Activated CD4-positive, alpha-beta T cell treated with anti-CD3 and anti-CD28 coated beads, Interleukin-2, amount 10 ng/mL, durations not matched to agents 7 days and 5 days (primary cell): Measurements from ENCODE around the gene TSKU. TPM values are rescaled to one million over a fixed set of nuclear protein-coding genes. Genes with fewer than 3 reads are reported as not detected.

ENCODE experiments used
- CTCF ChIA-PET: fragments of 350-600 bp; sonication (Branson Sonifier 250); formaldehyde crosslinking; loops from one replicate; lab custom pipeline; 2021; ENCODE audit warnings: antibody characterized with exemption; lab: Charles Lee
- POLR2A ChIA-PET: fragments of 350-600 bp; sonication (Branson Sonifier 250); formaldehyde crosslinking; loops from one replicate; lab custom pipeline; 2021; ENCODE audit warnings: antibody characterized with exemption; lab: Charles Lee
- DNase-seq: peaks from one replicate; pipeline ENCODE4 v3.0.0-alpha.2; 2020
- H3K27ac Mint-ChIP-seq: one replicate; pipeline ENCODE4 v1.8.0; 2021; ENCODE audit warnings: mild to moderate bottlenecking, moderate library complexity, mixed read lengths
- H3K27me3 Mint-ChIP-seq: one replicate; pipeline ENCODE4 v1.8.0; 2021; ENCODE audit warnings: mixed read lengths
- H3K36me3 Mint-ChIP-seq: one replicate; pipeline ENCODE4 v1.8.0; 2021; ENCODE audit warnings: low read depth, mixed read lengths
- H3K4me1 Mint-ChIP-seq: one replicate; pipeline ENCODE4 v1.8.0; 2021; ENCODE audit warnings: mixed read lengths
- H3K4me3 Mint-ChIP-seq: one replicate; pipeline ENCODE4 v1.8.0; 2021; ENCODE audit warnings: mild to moderate bottlenecking, moderate library complexity, mixed read lengths
- H3K9me3 Mint-ChIP-seq: one replicate; pipeline ENCODE4 v1.8.0; 2021; ENCODE audit warnings: mixed read lengths
- total RNA-seq, 2 experiments: library from RNA; stranded (reverse); gene quantifications; one replicate each; pipeline ENCODE4 v1.2.3, GENCODE V29; 2021

TSKU gene
- total RNA-seq, 2 experiments from 2014 or later: 0.99 to 1.3 TPM

GRCh38 chr11:76796511-76797198 lies 13.5 kb downstream of the TSKU start:
- ChIA-PET POLR2A (no interaction called here), CTCF (interaction anchor here (0.8 kb wide), 1 partner anchor 62 kb away, joined by 3 read pairs; no protein-coding TSS in a partner anchor)
- no peaks in the 10 kb centered on the region for H3K36me3 Mint-ChIP-seq
- H3K4me3 Mint-ChIP-seq: no peak overlapping the region
- H3K4me1 Mint-ChIP-seq: peaks cover 10% of the 10 kb centered on the region
- peaks cover 9% of the 10 kb centered on the region for H3K27me3 Mint-ChIP-seq
- peaks cover 2% of the 10 kb centered on the region for H3K9me3 Mint-ChIP-seq
- H3K27ac Mint-ChIP-seq: no peak overlapping the region
- DNase-seq: peak; percentile 3

GRCh38 chr11:76797341-76798201 lies 14.4 kb downstream of the TSKU start:
- peaks cover 11% of the 10 kb centered on the region for H3K27me3 Mint-ChIP-seq
- ChIA-PET CTCF (interaction anchor here (1.2 to 2.4 kb wide), 9 partner anchors 8 to 330 kb away, joined by 3 to 10 read pairs (median 3); partner anchors contain the start of gene MYO7A), POLR2A (interaction anchor here (1.1 kb wide), 1 partner anchor 63 kb away, joined by 3 read pairs; no protein-coding TSS in a partner anchor)
- no peaks in the 10 kb centered on the region for H3K36me3 Mint-ChIP-seq
- peaks cover 10% of the 10 kb centered on the region for H3K4me1 Mint-ChIP-seq
- no peak overlapping the region for H3K27ac Mint-ChIP-seq
- DNase-seq: peak; percentile 5
- no peak overlapping the region for H3K4me3 Mint-ChIP-seq
- H3K9me3 Mint-ChIP-seq: no peaks in the 10 kb centered on the region

GRCh38 chr11:76798202-76798581 lies 15.0 kb downstream of the TSKU start:
- Mint-ChIP-seq H3K27me3 (peaks cover 11% of the 10 kb centered on the region), H3K36me3 (no peaks in the 10 kb centered on the region), H3K4me1 (peaks cover 12% of the 10 kb centered on the region), H3K4me3 (no peak overlapping the region), H3K27ac (no peak overlapping the region), H3K9me3 (no peaks in the 10 kb centered on the region)
- POLR2A ChIA-PET: interaction anchor here (1.1 kb wide), 1 partner anchor 64 kb away, joined by 3 read pairs; no protein-coding TSS in a partner anchor
- CTCF ChIA-PET: interaction anchor here (1.1 to 2.4 kb wide), 10 partner anchors 9 to 329 kb away, joined by 3 to 10 read pairs (median 4); partner anchors contain the start of gene MYO7A
- DNase-seq: no peak

GRCh38 chr11:76798671-76799065 lies 15.5 kb downstream of the TSKU start:
- peaks cover 17% of the 10 kb centered on the region for H3K4me1 Mint-ChIP-seq
- H3K27me3 Mint-ChIP-seq: peaks cover 11% of the 10 kb centered on the region
- ChIA-PET POLR2A (interaction anchor here (1.1 kb wide), 1 partner anchor 64 kb away, joined by 3 read pairs; no protein-coding TSS in a partner anchor), CTCF (interaction anchor here (0.6 to 2.4 kb wide), 14 partner anchors 9 to 329 kb away, joined by 3 to 10 read pairs (median 3); partner anchors contain the start of gene MYO7A)
- H3K36me3 Mint-ChIP-seq: no peaks in the 10 kb centered on the region
- no peaks in the 10 kb centered on the region for H3K9me3 Mint-ChIP-seq
- DNase-seq: no peak
- peak overlapping the region; percentile 25 for H3K27ac Mint-ChIP-seq
- H3K4me3 Mint-ChIP-seq: no peak overlapping the region

GRCh38 chr11:76799066-76799804 lies 16.1 kb downstream of the TSKU start:
- no peak overlapping the region for H3K4me3 Mint-ChIP-seq
- ChIA-PET CTCF (interaction anchor here (0.6 to 2.4 kb wide), 13 partner anchors 9 to 355 kb away, joined by 3 to 10 read pairs (median 3); no protein-coding TSS in a partner anchor), POLR2A (interaction anchor here (1.1 kb wide), 1 partner anchor 65 kb away, joined by 3 read pairs; no protein-coding TSS in a partner anchor)
- H3K27ac Mint-ChIP-seq: peak overlapping the region; percentile 25
- peaks cover 22% of the 10 kb centered on the region for H3K4me1 Mint-ChIP-seq
- H3K9me3 Mint-ChIP-seq: no peaks in the 10 kb centered on the region
- peak; percentile 75 for DNase-seq
- peaks cover 11% of the 10 kb centered on the region for H3K27me3 Mint-ChIP-seq
- no peaks in the 10 kb centered on the region for H3K36me3 Mint-ChIP-seq

GRCh38 chr11:76800466-76801200 lies 17.5 kb downstream of the TSKU start:
- peaks cover 36% of the 10 kb centered on the region for H3K4me1 Mint-ChIP-seq
- DNase-seq: no peak
- CTCF ChIA-PET: interaction anchor here (0.8 to 1.1 kb wide), 3 partner anchors 53 to 119 kb away, joined by 3 to 5 read pairs (median 3); no protein-coding TSS in a partner anchor
- H3K27me3 Mint-ChIP-seq: peaks cover 11% of the 10 kb centered on the region
- H3K4me3 Mint-ChIP-seq: no peak overlapping the region
- no peaks in the 10 kb centered on the region for H3K9me3 Mint-ChIP-seq
- H3K27ac Mint-ChIP-seq: no peak overlapping the region
- H3K36me3 Mint-ChIP-seq: no peaks in the 10 kb centered on the region
- POLR2A ChIA-PET: no interaction called here

GRCh38 chr11:76801225-76801624 lies 18.1 kb downstream of the TSKU start:
- H3K36me3 Mint-ChIP-seq: no peaks in the 10 kb centered on the region
- H3K27me3 Mint-ChIP-seq: peaks cover 11% of the 10 kb centered on the region
- peaks cover 37% of the 10 kb centered on the region for H3K4me1 Mint-ChIP-seq
- ChIA-PET POLR2A (no interaction called here), CTCF (interaction anchor here (0.8 to 2.3 kb wide), 5 partner anchors 10 to 118 kb away, joined by 3 to 7 read pairs (median 5); no protein-coding TSS in a partner anchor)
- no peak overlapping the region for H3K27ac Mint-ChIP-seq
- H3K4me3 Mint-ChIP-seq: no peak overlapping the region
- peak; percentile 3 for DNase-seq
- no peaks in the 10 kb centered on the region for H3K9me3 Mint-ChIP-seq

- Mint-ChIP-seq H3K9me3 (no peaks in the 10 kb centered on the region), H3K27me3 (peaks cover 11% of the 10 kb centered on the region)
- POLR2A ChIA-PET: no interaction called here
Observed at GRCh38 chr11:76801736-76802135, 18.6 kb downstream of the TSKU start.

GRCh38 chr11:76802151-76802550 lies 19.0 kb downstream of the TSKU start:
- peaks cover 41% of the 10 kb centered on the region for H3K4me1 Mint-ChIP-seq
- POLR2A ChIA-PET: no interaction called here
- CTCF ChIA-PET: interaction anchor here (0.8 to 2.3 kb wide), 3 partner anchors 9 to 80 kb away, joined by 5 to 7 read pairs (median 7); no protein-coding TSS in a partner anchor
- H3K9me3 Mint-ChIP-seq: no peaks in the 10 kb centered on the region
- peak; percentile 1 for DNase-seq
- H3K4me3 Mint-ChIP-seq: no peak overlapping the region
- no peak overlapping the region for H3K27ac Mint-ChIP-seq
- no peaks in the 10 kb centered on the region for H3K36me3 Mint-ChIP-seq
- peaks cover 11% of the 10 kb centered on the region for H3K27me3 Mint-ChIP-seq

More at GRCh38 chr11:76801736-76802135, 18.6 kb downstream of the TSKU start:
- Mint-ChIP-seq H3K4me3 (no peak overlapping the region), H3K4me1 (peaks cover 41% of the 10 kb centered on the region), H3K36me3 (no peaks in the 10 kb centered on the region), H3K27ac (no peak overlapping the region)
- CTCF ChIA-PET: interaction anchor here (0.8 to 2.3 kb wide), 5 partner anchors 9 to 118 kb away, joined by 3 to 7 read pairs (median 5); no protein-coding TSS in a partner anchor
- peak; percentile 0 for DNase-seq

GRCh38 chr11:76802621-76803020 lies 19.5 kb downstream of the TSKU start:
- H3K27ac Mint-ChIP-seq: no peak overlapping the region

GRCh38 chr11:76803023-76803422 lies 19.9 kb downstream of the TSKU start:
- POLR2A ChIA-PET: no interaction called here
- peaks cover 44% of the 10 kb centered on the region for H3K4me1 Mint-ChIP-seq
- CTCF ChIA-PET: interaction anchor here (1.0 to 2.3 kb wide), 4 partner anchors 8 to 116 kb away, joined by 4 to 7 read pairs (median 5); no protein-coding TSS in a partner anchor
- no peaks in the 10 kb centered on the region for H3K36me3 Mint-ChIP-seq
- no peak overlapping the region for H3K27ac Mint-ChIP-seq
- H3K9me3 Mint-ChIP-seq: no peaks in the 10 kb centered on the region
- no peak overlapping the region for H3K4me3 Mint-ChIP-seq
- peaks cover 11% of the 10 kb centered on the region for H3K27me3 Mint-ChIP-seq
- no peak for DNase-seq

More at GRCh38 chr11:76802621-76803020, 19.5 kb downstream of the TSKU start:
- Mint-ChIP-seq H3K4me1 (peaks cover 43% of the 10 kb centered on the region), H3K4me3 (no peak overlapping the region), H3K36me3 (no peaks in the 10 kb centered on the region), H3K27me3 (peaks cover 11% of the 10 kb centered on the region), H3K9me3 (no peaks in the 10 kb centered on the region)
- CTCF ChIA-PET: interaction anchor here (1.0 to 2.3 kb wide), 4 partner anchors 8 to 117 kb away, joined by 4 to 7 read pairs (median 5); no protein-coding TSS in a partner anchor
- DNase-seq: peak; percentile 3
- POLR2A ChIA-PET: no interaction called here
